HepG2 (cell line): ENCODE results near the gene C1GALT1. TPM values are rescaled to one million over a fixed set of nuclear protein-coding genes. Genes with fewer than 3 reads are reported as not detected.

ENCODE experiments used
- ATAC-seq: fragments of 200-7000 bp; cut with Tn5 transposase; 3 replicates; pipeline ENCODE4 v1.9.1; 2020; ENCODE audit warnings: mild to moderate bottlenecking, moderate library complexity
- BruUV-seq: library from RNA; stranded (reverse); fragments of 400-500 nt; replicated peaks from 2 replicates; lab custom pipeline; 2021; lab: Mats Ljungman, UMichigan
- CTCF ChIA-PET: fragments of 300-600 bp; formaldehyde crosslinking; extraction: SDS; loops from one replicate; lab custom pipeline; 2021; ENCODE audit warnings: low total read pairs, inconsistent platforms, low intra/inter-chr PET ratio; lab: Yijun Ruan, JAX
- POLR2A ChIA-PET: fragments of 350-600 bp; sonication (Branson Sonifier 250); formaldehyde crosslinking; loops from one replicate; lab custom pipeline; 2020; ENCODE audit warnings: antibody characterized with exemption, inconsistent platforms; lab: Yijun Ruan, JAX
- DNase-seq: peaks from one replicate; pipeline ENCODE4 v3.0.0-alpha.2; 2015; ENCODE audit warnings: low spot score
- FAIRE-seq: peaks from 3 replicates; lab custom pipeline; 2011; peaks lifted over from hg19 to GRCh38; lab: Jason Lieb, UNC
- H2AFZ ChIP-seq: one replicate; pipeline ENCODE4 v1.6.1; 2011; ENCODE audit warnings: low read length, inconsistent platforms
- H3K27ac ChIP-seq: fragments of 300-600 bp; 3 replicates; pipeline ENCODE4 v1.8.0; 2011; ENCODE audit warnings: mixed run types, mild to moderate bottlenecking, mixed read lengths, low read length, inconsistent platforms; ENCODE audit not compliant: insufficient read depth; ENCODE audit errors: extremely low read length
- H3K27me3 ChIP-seq, 2 experiments: fragments of 200-600 bp in 1 of 2; 2 replicates in 1 of 2; 3 replicates in 1 of 2; pipeline versions ENCODE4 v1.6.0 to v1.8.0; 2011; ENCODE audit warnings: low read length in 2 of 2, mild to moderate bottlenecking in 2 of 2, moderate library complexity in 2 of 2, inconsistent platforms in 1 of 2; ENCODE audit not compliant: insufficient read depth in 2 of 2, control insufficient read depth in 1 of 2
- H3K36me3 ChIP-seq, 2 experiments: fragments of 200-600 bp in 1 of 2; replicated peaks in 1 of 2; 2 replicates in 1 of 2; 3 replicates in 1 of 2; pipeline versions ENCODE4 v1.5.1 to v1.8.0; 2011; ENCODE audit warnings: low read length in 2 of 2, inconsistent platforms in 1 of 2; ENCODE audit not compliant: insufficient read depth in 2 of 2, control insufficient read depth in 1 of 2
- H3K4me1 ChIP-seq: 2 replicates; pipeline ENCODE4 v1.5.1; 2012; ENCODE audit warnings: low read length, inconsistent platforms; ENCODE audit not compliant: insufficient read depth
- H3K4me2 ChIP-seq: 2 replicates; pipeline ENCODE4 v1.6.0; 2011; ENCODE audit warnings: low read depth, low read length, inconsistent platforms
- H3K4me3 ChIP-seq, 3 experiments: fragments of 200-600 bp in 1 of 3; sonication (generic), shearing (Covaris generic) in 1 of 3; replicated peaks in 1 of 3; 2 replicates each; pipeline ENCODE4 v1.5.1; 2011 to 2016; ENCODE audit warnings: low read length in 3 of 3, inconsistent platforms in 2 of 3, low read depth in 2 of 3, mild to moderate bottlenecking in 2 of 3, control low read depth in 1 of 3, mixed read lengths in 1 of 3; ENCODE audit not compliant: insufficient read depth in 1 of 3
- H3K79me2 ChIP-seq: one replicate; pipeline ENCODE4 v1.6.1; 2011; ENCODE audit warnings: low read length, inconsistent platforms; ENCODE audit not compliant: insufficient read depth
- H3K9ac ChIP-seq: 2 replicates; pipeline ENCODE4 v1.6.0; 2011; ENCODE audit warnings: mild to moderate bottlenecking, low read depth, low read length, inconsistent platforms; ENCODE audit not compliant: insufficient read depth
- H3K9me3 ChIP-seq: 2 replicates; pipeline ENCODE4 v1.5.1; 2012; ENCODE audit warnings: mild to moderate bottlenecking, low read length
- H4K20me1 ChIP-seq: 2 replicates; pipeline ENCODE4 v1.6.0; 2011; ENCODE audit warnings: inconsistent platforms, mild to moderate bottlenecking, low read length, moderate library complexity; ENCODE audit not compliant: insufficient read depth
- AGO2 ChIP-seq: fragments of 200-400 bp; formaldehyde crosslinking; optimal IDR thresholded peaks from 2 replicates; pipeline ENCODE3; 2017; ENCODE audit warnings: mild to moderate bottlenecking, low read depth, low read length, moderate library complexity
- FOXK2 ChIP-seq: fragments of 450-650 bp; IDR thresholded peaks from 2 replicates; pipeline ENCODE4 v1.6.1; 2016
- FOXP1 ChIP-seq, 2 experiments: fragments of 450-650 bp in 1 of 2; IDR thresholded peaks; 2 replicates each; pipeline ENCODE4 v1.6.1; 2017 to 2018; ENCODE audit warnings: antibody characterized with exemption in 1 of 2
- IRF1 ChIP-seq: sonication (generic); formaldehyde crosslinking; IDR thresholded peaks from 2 replicates; pipeline ENCODE4 v1.4.0; 2020; ENCODE audit warnings: low read depth, mild to moderate bottlenecking, missing genetic modification reagents
- MAFF ChIP-seq: IDR thresholded peaks from 2 replicates; pipeline ENCODE4 v1.6.1; 2011; ENCODE audit warnings: low read depth, low read length, improper control_type of control experiment
- RBM22 ChIP-seq: fragments of 200-400 bp; formaldehyde crosslinking; optimal IDR thresholded peaks from 2 replicates; pipeline ENCODE3; 2017; ENCODE audit warnings: mild to moderate bottlenecking, low read length, moderate library complexity
- STAG1 ChIP-seq: sonication (generic); formaldehyde crosslinking; IDR thresholded peaks from 2 replicates; pipeline ENCODE4 v1.4.0; 2020; ENCODE audit warnings: missing genetic modification reagents
- TEAD3 ChIP-seq: optimal IDR thresholded peaks from 2 replicates; pipeline ENCODE3; 2016; ENCODE audit warnings: borderline replicate concordance
- ZNF687 ChIP-seq: sonication (generic); formaldehyde crosslinking; IDR thresholded peaks from 2 replicates; pipeline ENCODE4 v1.5.1; 2020; ENCODE audit warnings: mild to moderate bottlenecking, missing genetic modification reagents, moderate library complexity
- WGBS: methylation state at CpG from one replicate; pipeline ENCODE4 v1.1.6; 2017; ENCODE audit warnings: low lambda C conversion rate; 5-methylcytosine and 5-hydroxymethylcytosine counted together
- in situ Hi-C: cut with HindIII; loops from 2 replicates; pipeline ENCODE4 v1.10.0; 2017; ENCODE audit warnings: low pct_unique_long_range_greater_than_20kb; ENCODE audit not compliant: extremely low pct_ligation_motif_present
- intact Hi-C: fragments of 100-400 bp; cut with micrococcal nuclease; formaldehyde crosslinking; loops from one replicate; pipeline ENCODE4 v1.10.0; 2022; ENCODE audit not compliant: unreplicated experiment
- polyA plus RNA-seq, 8 experiments: library from polyadenylated mRNA; depleted of rRNA in 3 of 8; stranded (reverse) in 7 of 8; unstranded in 1 of 8; fragments of >200 nt; fragmentation: Illumina TruSeq in 4 of 8; extraction: Trizol in 4 of 8; gene quantifications; 2 replicates each; pipeline versions ENCODE4 v1.2.1 to v1.2.3, GENCODE V29; 2011 to 2016; ENCODE audit warnings: low read depth in 4 of 8, missing spikeins in 1 of 8, mixed read lengths in 1 of 8; ENCODE audit not compliant: insufficient read depth in 1 of 8
- total RNA-seq, 5 experiments: library from RNA; depleted of rRNA; stranded (reverse); fragments of >200 nt; fragmentation: Illumina TruSeq; extraction: Trizol; gene quantifications; 2 replicates each; pipeline ENCODE4 v1.2.3, GENCODE V29; 2016; ENCODE audit warnings: low read depth in 1 of 5
- TF ChIP-seq, protein P1 (sequence below): sonication (generic); formaldehyde crosslinking; IDR thresholded peaks from 2 replicates; pipeline ENCODE4 v1.5.0; 2020; ENCODE audit warnings: mild to moderate bottlenecking, missing genetic modification reagents, borderline replicate concordance
- TF ChIP-seq, protein P2 (sequence below): sonication (generic); formaldehyde crosslinking; IDR thresholded peaks from 2 replicates; pipeline ENCODE4 v1.4.0; 2020; ENCODE audit warnings: missing genetic modification reagents

C1GALT1 gene
- total and polyA plus RNA-seq, 2 of the 13 experiments (the other 11 are each of a cell fraction or from before 2014, with no cell fraction given): 57.1 to 65.9 TPM

DNA sequence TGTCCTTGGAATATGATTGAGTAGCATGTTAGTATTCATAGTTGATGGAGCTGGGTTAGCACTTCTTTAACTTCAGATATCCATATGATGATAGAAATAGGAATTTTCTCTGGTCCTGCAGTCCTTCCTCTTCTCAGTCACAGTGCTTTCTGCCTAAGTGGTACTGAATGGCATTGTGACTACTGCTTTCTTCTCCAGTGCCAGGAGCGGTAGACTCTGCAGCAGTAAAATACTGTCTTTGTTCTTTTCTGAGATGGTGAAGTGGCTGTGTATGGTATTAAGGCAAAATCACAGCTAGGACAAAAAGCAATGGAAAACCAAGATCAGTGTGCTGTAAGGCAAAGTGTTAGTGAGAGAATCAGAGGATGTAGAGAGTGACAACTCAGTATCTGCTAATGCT is 46.6 kb downstream of the C1GALT1 start:
- Histone ChIP-seq H3K4me1 (no peaks in the 10 kb centered on the region), H3K79me2 (peaks cover 84% of the 10 kb centered on the region), H3K4me2 (no peak overlapping the region), H3K36me3 (peaks cover 3 to 13% of the 10 kb centered on the region in 2 experiments; a peak in 3 of 5 replicates), H3K9me3 (peaks cover 5% of the 10 kb centered on the region; the same call in 1 of the 2 replicates), H4K20me1 (peaks cover 14% of the 10 kb centered on the region), H3K4me3 (no peak overlapping the region), H3K27ac (no peak overlapping the region), H3K9ac (no peak overlapping the region), H3K27me3 (no peaks in the 10 kb centered on the region), H2AFZ (no peak overlapping the region)
- WGBS: 94% methylated on average over 1 of the region's 1 CpG
- intact Hi-C loops (loop anchor here (5.0 kb wide), 2 partner anchors 42 to 127 kb away; no protein-coding TSS in a partner anchor), in situ Hi-C loops (loop anchor here (10.0 kb wide), 1 partner anchor 124 kb away; no protein-coding TSS in a partner anchor)
- no TSS peak for BruUV-seq
- peak; percentile 17 for TF ChIP-seq AGO2
- TF ChIP-seq TEAD3: no peak
- peak; percentile 59 for TF ChIP-seq RBM22
- TF ChIP-seq, protein P1, sequence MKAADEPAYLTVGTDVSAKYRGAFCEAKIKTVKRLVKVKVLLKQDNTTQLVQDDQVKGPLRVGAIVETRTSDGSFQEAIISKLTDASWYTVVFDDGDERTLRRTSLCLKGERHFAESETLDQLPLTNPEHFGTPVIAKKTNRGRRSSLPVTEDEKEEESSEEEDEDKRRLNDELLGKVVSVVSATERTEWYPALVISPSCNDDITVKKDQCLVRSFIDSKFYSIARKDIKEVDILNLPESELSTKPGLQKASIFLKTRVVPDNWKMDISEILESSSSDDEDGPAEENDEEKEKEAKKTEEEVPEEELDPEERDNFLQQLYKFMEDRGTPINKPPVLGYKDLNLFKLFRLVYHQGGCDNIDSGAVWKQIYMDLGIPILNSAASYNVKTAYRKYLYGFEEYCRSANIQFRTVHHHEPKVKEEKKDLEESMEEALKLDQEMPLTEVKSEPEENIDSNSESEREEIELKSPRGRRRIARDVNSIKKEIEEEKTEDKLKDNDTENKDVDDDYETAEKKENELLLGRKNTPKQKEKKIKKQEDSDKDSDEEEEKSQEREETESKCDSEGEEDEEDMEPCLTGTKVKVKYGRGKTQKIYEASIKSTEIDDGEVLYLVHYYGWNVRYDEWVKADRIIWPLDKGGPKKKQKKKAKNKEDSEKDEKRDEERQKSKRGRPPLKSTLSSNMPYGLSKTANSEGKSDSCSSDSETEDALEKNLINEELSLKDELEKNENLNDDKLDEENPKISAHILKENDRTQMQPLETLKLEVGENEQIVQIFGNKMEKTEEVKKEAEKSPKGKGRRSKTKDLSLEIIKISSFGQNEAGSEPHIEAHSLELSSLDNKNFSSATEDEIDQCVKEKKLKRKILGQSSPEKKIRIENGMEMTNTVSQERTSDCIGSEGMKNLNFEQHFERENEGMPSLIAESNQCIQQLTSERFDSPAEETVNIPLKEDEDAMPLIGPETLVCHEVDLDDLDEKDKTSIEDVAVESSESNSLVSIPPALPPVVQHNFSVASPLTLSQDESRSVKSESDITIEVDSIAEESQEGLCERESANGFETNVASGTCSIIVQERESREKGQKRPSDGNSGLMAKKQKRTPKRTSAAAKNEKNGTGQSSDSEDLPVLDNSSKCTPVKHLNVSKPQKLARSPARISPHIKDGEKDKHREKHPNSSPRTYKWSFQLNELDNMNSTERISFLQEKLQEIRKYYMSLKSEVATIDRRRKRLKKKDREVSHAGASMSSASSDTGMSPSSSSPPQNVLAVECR: no peak
- no peak for TF ChIP-seq IRF1
- no peak for TF ChIP-seq FOXP1 (IDR thresholded peaks at IDR 0.05)
- TF ChIP-seq FOXP1 (CRISPR knock-in tag; IDR thresholded peaks at IDR 0.05): no peak
- TF ChIP-seq, protein P2, sequence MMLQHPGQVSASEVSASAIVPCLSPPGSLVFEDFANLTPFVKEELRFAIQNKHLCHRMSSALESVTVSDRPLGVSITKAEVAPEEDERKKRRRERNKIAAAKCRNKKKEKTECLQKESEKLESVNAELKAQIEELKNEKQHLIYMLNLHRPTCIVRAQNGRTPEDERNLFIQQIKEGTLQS (CRISPR knock-in tag): no peak
- TF ChIP-seq MAFF: no peak
- no peak for TF ChIP-seq FOXK2
- TF ChIP-seq STAG1 (CRISPR knock-in tag): no peak
- TF ChIP-seq ZNF687: no peak
- ChIA-PET CTCF (no interaction called here), POLR2A (no interaction called here)
- DNase-seq (no peak), FAIRE-seq (no peak), ATAC-seq (no peak)
